ENCODE measurements around the gene PFN1.

The PFN1 gene

DNA sequence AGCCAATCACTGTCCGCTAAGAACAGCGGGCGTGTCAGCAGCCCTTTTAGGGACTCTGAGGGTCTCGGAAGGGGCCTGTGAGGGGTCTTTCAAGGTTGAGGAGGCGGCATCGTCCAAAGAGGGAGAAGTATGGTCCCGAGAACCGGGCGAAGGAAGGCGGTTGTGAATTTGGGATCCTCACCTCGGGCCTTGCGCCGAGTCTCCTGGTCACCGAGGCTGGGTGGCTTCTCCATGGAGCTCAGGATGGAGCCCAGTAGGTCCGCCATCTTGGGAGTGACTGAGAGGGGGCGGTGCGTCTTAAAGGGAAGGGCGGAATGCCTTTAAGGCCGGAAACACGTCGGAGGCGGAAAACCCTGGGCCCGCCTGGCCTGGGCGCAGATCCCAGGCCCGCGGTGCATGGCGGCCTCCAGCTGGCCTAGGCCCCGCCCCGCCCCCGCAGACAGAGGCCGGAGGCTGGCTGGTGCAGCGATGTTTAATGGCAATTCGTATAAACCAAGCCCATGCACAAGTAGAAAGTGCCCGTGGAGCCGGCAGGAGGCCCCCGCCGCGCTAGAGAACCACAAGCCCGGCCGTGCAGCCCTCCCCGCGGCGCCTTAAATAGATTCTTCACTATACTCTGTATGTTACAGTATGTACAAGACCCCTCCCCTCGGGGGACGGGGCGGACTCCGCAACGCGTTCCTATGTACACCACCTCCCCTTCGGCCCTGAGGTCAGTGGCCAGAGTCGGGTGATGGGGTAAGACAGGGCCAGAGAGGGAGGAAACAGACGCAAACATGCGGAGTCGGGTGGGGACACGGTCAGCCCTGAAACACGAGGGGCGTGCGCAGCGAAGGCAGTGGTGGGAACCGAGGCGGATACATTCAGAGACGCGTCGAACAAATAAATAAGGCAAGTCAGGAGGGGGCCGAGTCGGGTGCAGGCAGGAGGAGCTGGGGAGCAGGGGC, 19.5 kb upstream of the PFN1 start, which contains the start of gene SPAG7:
SPAG7 (minus strand) TSS at position 279 of the 947 bp plus-strand sequence; CDS start at position 266, 13 bp downstream.
- no peak for DNase-seq (ENCODE audit: low read depth, low spot score)

DNA sequence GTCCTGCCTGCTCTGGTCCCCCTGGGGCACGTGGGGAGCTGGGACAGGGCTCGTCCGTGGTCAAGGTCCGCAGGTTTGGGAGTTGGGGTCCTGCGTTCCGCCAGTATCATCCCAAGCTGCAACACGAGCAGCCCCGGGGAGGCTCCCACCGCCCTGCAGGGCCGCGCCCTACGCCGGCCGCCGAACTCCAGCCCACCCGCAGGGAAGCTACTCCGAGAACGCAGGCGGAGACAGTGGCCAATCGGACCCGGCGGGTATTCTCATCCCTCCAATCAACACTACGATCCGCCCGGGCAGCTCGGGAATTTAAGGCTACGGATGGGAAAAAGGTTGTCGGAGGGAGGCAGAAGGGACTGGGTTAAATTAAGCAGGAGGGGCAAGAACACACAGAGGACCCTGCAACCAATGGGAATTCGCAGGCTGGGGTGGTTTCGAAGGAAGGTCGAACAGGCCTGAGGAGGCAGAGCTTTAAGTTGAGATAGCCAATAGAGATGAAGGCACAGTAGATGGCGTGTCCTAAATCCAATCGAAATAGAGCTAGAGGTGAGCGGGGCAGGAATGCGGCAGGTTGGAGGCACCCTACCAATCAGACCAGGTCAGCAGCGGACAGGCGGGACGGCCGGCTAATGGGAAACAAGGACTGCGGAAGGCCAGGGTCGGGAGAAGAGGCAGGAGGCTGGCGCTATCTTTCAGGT, 18.7 kb upstream of the PFN1 start:
- peak; percentile 100 for DNase-seq (ENCODE audit: low read depth, low spot score)

GRCh38 chr17:4965311-4965986, 17.1 kb upstream of the PFN1 start:
- DNase-seq (ENCODE audit: low read depth, low spot score): no peak

- DNase-seq (ENCODE audit: low read depth, low spot score): no peak
Measured at GRCh38 chr17:4960279-4960922, 12.1 kb upstream of the PFN1 start.

GRCh38 chr17:4959261-4959965, 11.1 kb upstream of the PFN1 start:
- no peak for DNase-seq (ENCODE audit: low read depth, low spot score)

GRCh38 chr17:4958102-4958501, 9.8 kb upstream of the PFN1 start:
- no peak for DNase-seq (ENCODE audit: low read depth, low spot score)

DNA sequence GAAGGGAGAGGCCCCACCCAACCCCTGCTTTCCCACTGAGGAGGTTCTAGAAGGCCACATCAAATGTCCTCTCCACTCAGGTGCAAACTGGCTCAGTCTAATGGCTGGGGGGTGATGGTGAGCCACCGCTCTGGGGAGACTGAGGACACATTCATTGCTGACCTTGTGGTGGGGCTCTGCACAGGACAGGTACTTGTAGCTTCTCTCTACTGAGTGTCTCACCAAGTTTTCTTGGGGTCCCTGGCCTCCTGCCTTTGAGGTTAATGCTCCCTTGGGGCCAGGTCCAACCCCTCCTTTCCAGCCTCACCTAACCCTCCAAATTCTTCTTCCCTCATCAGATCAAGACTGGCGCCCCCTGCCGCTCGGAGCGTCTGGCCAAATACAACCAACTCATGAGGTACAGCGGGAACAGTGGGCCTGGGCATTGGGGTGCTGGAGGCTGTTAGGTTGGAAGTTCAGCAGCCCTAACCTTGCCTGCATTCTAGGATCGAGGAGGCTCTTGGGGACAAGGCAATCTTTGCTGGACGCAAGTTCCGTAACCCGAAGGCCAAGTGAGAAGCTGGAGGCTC, 8.2 kb upstream of the PFN1 start:
- DNase-seq (ENCODE audit: low read depth, low spot score): no peak

DNA sequence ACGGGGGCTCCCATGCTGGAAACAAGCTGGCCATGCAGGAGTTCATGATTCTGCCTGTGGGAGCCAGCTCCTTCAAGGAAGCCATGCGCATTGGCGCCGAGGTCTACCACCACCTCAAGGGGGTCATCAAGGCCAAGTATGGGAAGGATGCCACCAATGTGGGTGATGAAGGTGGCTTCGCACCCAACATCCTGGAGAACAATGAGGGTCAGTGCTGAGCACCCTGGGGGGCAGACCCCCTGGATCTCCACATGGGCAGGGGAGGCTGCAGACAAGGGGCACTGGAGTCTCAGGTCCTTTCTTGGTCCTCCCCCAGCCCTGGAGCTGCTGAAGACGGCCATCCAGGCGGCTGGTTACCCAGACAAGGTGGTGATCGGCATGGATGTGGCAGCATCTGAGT, 6.8 kb upstream of the PFN1 start:
- DNase-seq (ENCODE audit: low read depth, low spot score): no peak

GRCh38 chr17:4953451-4953961, 5.2 kb upstream of the PFN1 start:
- DNase-seq (ENCODE audit: low read depth, low spot score): no peak

- no peak for DNase-seq (ENCODE audit: low read depth, low spot score)
Measured at GRCh38 chr17:4951486-4951885, 3.2 kb upstream of the PFN1 start.

GRCh38 chr17:4950746-4951204, 2.4 kb upstream of the PFN1 start, which contains the start of gene ENO3:
Gene ENO3, plus strand, starts transcription at chr17:4951119. Its CDS starts 711 bp downstream, at chr17:4951830.
- DNase-seq (ENCODE audit: low read depth, low spot score): no peak

- DNase-seq (ENCODE audit: low read depth, low spot score): no peak
Measured at GRCh38 chr17:4950075-4950745, 1.9 kb upstream of the PFN1 start.

DNA sequence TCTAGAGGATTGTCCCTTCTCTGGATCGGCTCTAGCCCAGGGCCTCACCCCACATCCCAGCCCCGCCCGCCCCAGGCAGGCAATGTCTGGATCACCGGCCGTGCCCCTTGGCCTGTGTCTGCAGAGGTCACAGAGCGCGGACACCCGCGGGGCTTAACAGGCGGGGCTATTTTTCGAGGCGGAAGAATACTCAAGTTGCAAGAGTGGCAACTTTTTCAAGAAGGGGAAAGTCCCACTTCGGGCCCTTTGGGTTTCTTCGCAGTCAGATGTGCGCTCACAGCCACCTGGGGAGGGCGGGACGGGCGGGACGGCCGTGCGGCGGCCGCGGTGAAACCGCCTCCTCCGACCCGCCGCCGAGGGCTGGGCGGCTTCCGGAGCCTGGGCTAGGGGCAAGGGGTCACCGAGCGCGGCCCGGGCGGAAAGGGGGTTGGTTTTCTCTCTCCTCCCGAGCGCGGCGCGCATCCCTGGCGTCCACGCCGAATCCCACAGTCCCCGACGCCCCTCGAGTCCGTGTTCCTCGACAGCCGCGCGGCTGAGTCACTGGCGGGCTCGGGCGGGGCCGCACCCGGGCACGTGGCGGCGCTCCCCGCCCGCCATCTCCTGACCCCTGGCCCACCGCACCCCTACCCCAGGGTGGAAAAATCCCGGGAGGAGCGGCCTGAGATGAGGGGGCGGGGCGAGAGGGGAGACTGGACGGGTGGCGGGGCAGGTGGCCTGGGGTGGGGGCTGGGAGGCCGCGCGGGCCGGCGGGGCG, 1.2 kb upstream of the PFN1 start:
- DNase-seq (ENCODE audit: low read depth, low spot score): no peak

DNA sequence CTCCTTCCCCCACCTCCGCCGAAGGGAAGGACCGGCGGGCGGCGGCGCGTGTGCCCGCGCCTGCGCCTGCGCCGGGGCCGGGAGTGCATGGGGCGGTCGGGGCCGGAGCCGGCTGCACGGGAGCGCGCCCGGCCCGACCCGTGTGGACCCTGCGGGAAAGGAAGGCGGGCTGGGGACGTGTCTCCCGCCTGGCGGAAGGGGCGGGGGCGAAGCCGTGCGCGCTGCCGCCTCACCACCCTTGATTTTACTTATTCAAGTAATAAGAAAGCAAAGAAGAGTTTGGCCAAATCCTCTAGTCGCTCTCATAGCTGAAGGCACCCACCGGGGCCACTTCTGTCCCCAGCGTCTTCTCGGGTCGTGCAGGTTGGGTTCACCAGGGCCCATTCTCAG, 596 bp upstream of the PFN1 start:
- DNase-seq (ENCODE audit: low read depth, low spot score): no peak

DNA sequence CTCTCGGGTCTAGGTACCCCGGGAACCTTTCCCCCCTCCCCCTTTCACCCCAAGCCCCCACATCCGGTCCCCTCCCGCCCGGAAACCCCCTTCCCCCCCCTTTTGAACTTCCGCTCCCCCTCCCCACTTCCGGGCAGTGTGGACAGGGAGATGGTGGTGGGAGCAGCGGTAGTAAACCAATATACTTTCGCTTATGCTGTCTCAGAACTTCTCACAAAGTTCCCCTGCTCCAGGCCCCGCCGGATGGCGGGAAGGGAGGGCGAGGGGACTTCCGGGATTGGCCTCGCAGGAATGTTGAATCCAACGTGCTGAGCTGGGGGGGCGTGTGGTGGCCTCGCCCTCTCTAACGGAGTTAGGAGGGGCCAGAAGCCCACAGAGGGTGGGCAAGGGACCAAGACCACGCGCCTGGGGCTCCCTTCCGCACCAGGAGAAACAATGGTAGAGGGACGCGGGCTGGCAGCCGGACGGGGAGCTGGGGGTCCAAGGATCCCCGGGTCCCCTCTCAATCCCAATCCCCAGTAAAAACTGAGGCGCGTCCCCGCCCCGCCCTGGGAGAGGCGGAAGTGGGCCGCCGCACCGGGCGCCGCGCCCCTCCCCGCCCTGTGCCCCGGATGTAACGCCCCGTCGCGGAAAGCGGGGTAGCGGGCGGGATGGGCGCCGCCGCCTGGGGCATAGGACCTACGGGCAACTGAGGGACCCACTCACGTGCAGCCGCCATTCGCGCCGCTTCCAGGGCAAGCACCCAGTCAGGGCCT, 742 bp downstream of the PFN1 start:
- no peak for DNase-seq (ENCODE audit: low read depth, low spot score)

DNA sequence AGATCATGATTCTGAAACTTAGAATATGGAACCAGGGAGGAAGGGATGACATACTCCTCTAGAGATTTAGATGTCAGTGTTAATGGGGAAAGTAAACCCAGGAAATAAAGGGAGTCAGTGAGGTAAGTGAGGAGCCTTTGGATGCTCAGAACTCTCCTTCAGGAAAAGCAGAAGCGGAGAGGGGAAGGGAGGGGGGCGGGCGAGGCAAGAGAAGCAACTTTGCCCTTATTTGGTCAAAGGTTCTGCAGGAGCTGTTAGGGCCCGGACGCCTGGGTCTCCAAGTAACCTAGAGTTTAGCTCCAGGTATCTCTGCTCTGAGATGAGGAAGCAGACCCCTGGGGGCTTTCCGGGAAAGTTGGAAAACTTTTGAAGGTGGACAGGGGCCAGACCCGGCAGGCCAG, 1.3 kb downstream of the PFN1 start:
- no peak for DNase-seq (ENCODE audit: low read depth, low spot score)

GRCh38 chr17:4946312-4946976, 1.9 kb downstream of the PFN1 start:
- no peak for DNase-seq (ENCODE audit: low read depth, low spot score)

GRCh38 chr17:4945944-4946280, 2.4 kb downstream of the PFN1 start:
- no peak for DNase-seq (ENCODE audit: low read depth, low spot score)
